Measurements from ENCODE around the gene RRAD.

GRCh38 chr16:66904428-66904845, 20.9 kb downstream of the RRAD start:
- TF ChIP-seq CTCF (IDR thresholded peaks at IDR 0.05; ENCODE audit: extremely low read depth in 1 of 2, insufficient read depth in 1 of 2, low read depth in 1 of 2, low read length in 2 of 2), result no peak
- no peak for TF ChIP-seq POLR2AphosphoS5 (IDR thresholded peaks at IDR 0.05; ENCODE audit: insufficient read depth, low read depth, low read length)
